Neural progenitor cell (in vitro differentiated cells): Measurements from ENCODE around the gene TBC1D14. TPM values are rescaled to one million over a fixed set of nuclear protein-coding genes. Genes with fewer than 3 reads are reported as not detected.

ENCODE experiments used
- DNase-seq: peaks from one replicate; pipeline ENCODE4 v3.0.0-alpha.2; 2016; ENCODE audit warnings: low spot score
- H2AFZ ChIP-seq: fragments of 200-600 bp; sonication (generic); replicated peaks from 2 replicates; pipeline ENCODE4 v1.6.1; 2016; ENCODE audit warnings: antibody characterized with exemption
- H3F3A ChIP-seq: fragments of 200-600 bp; sonication (generic); 2 replicates; pipeline ENCODE4 v1.6.1; 2016; ENCODE audit warnings: antibody characterized with exemption, low read depth
- H3K27ac ChIP-seq: fragments of 200-600 bp; sonication (generic); 2 replicates; pipeline ENCODE4 v1.5.1; 2016; ENCODE audit warnings: mild to moderate bottlenecking
- H3K27me3 ChIP-seq: fragments of 200-600 bp; sonication (generic); 2 replicates; pipeline ENCODE4 v1.6.1; 2016; ENCODE audit warnings: mild to moderate bottlenecking, moderate library complexity
- H3K36me3 ChIP-seq: fragments of 200-600 bp; sonication (generic); 2 replicates; pipeline ENCODE4 v1.5.1; 2016
- H3K4me1 ChIP-seq: fragments of 200-600 bp; sonication (generic); 2 replicates; pipeline ENCODE4 v1.6.1; 2016; ENCODE audit warnings: mixed run types
- H3K4me2 ChIP-seq: fragments of 200-600 bp; sonication (generic); 2 replicates; pipeline ENCODE4 v1.6.1; 2016
- H3K4me3 ChIP-seq: fragments of 200-600 bp; sonication (generic); 2 replicates; pipeline ENCODE4 v1.5.1; 2016
- H3K79me2 ChIP-seq: fragments of 200-600 bp; sonication (generic); 2 replicates; pipeline ENCODE4 v1.6.1; 2016; ENCODE audit warnings: low read depth
- H3K9ac ChIP-seq: fragments of 200-600 bp; sonication (generic); 2 replicates; pipeline ENCODE4 v1.6.1; 2016
- H3K9me3 ChIP-seq: fragments of 200-600 bp; sonication (generic); 2 replicates; pipeline ENCODE4 v1.5.1; 2016; ENCODE audit warnings: low read depth
- H4K20me1 ChIP-seq: fragments of 200-600 bp; sonication (generic); 2 replicates; pipeline ENCODE4 v1.6.1; 2016; ENCODE audit warnings: low read depth
- H3K27ac Mint-ChIP-seq: 3 replicates; pipeline ENCODE4 v1.8.0; 2021; ENCODE audit warnings: mixed read lengths
- H3K27me3 Mint-ChIP-seq: 2 replicates; pipeline ENCODE4 v1.8.0; 2022; ENCODE audit warnings: low read depth, mild to moderate bottlenecking, inconsistent platforms, moderate library complexity, mixed read lengths; ENCODE audit not compliant: insufficient read depth
- H3K36me3 Mint-ChIP-seq: 3 replicates; pipeline ENCODE4 v1.8.0; 2021; ENCODE audit warnings: mixed read lengths
- H3K4me1 Mint-ChIP-seq: 3 replicates; pipeline ENCODE4 v1.8.0; 2021; ENCODE audit warnings: mixed read lengths
- H3K4me3 Mint-ChIP-seq: 3 replicates; pipeline ENCODE4 v1.8.0; 2021; ENCODE audit warnings: mild to moderate bottlenecking, moderate library complexity, mixed read lengths
- H3K9me3 Mint-ChIP-seq: 3 replicates; pipeline ENCODE4 v1.8.0; 2020; ENCODE audit warnings: mixed read lengths
- CTCF ChIP-seq: fragments of 200-600 bp; sonication (generic); IDR thresholded peaks from 2 replicates; pipeline ENCODE4 v1.5.1; 2017; ENCODE audit warnings: antibody characterized with exemption, mild to moderate bottlenecking
- EZH2 ChIP-seq: fragments of 200-600 bp; sonication (generic); IDR thresholded peaks from 2 replicates; pipeline ENCODE4 v1.6.1; 2017; ENCODE audit warnings: antibody characterized with exemption, mild to moderate bottlenecking, moderate library complexity
- EZH2phosphoT487 ChIP-seq: fragments of 200-600 bp; sonication (generic); IDR thresholded peaks from 2 replicates; pipeline ENCODE4 v1.6.1; 2017; ENCODE audit warnings: antibody characterized with exemption
- total RNA-seq: library from RNA; depleted of rRNA; stranded (reverse); fragments of >200 nt; gene quantifications from 2 replicates; pipeline ENCODE4 v1.2.3, GENCODE V29; 2015; ENCODE audit warnings: low replicate concordance

Gene TBC1D14
- total RNA-seq, 1 donor from 2014 or later = 47.9 TPM

GRCh38 chr4:6923507-6923906 lies 13.9 kb downstream of the TBC1D14 start:
- H3K36me3 ChIP-seq = no peaks in the 10 kb centered on the region

GRCh38 chr4:6924361-6924779 lies 14.7 kb downstream of the TBC1D14 start:
- Histone ChIP-seq H3K9ac (no peak overlapping the region), H3K4me3 (no peak overlapping the region), H3K27me3 (no peaks in the 10 kb centered on the region), H4K20me1 (peaks cover 89% of the 10 kb centered on the region), H3K79me2 (peaks cover 83% of the 10 kb centered on the region), H3K4me2 (no peak overlapping the region), H3K9me3 (no peaks in the 10 kb centered on the region), H3K36me3 (no peaks in the 10 kb centered on the region), H3F3A (peaks cover 9% of the 10 kb centered on the region), H3K27ac (no peak overlapping the region), H2AFZ (no peak overlapping the region), H3K4me1 (peaks cover 22% of the 10 kb centered on the region)
- TF ChIP-seq EZH2 (no peak), CTCF (no peak), EZH2phosphoT487 (no peak)
- no peak for DNase-seq
- Mint-ChIP-seq H3K27me3 (peaks cover 3% of the 10 kb centered on the region), H3K27ac (no peak overlapping the region), H3K36me3 (peaks cover 30% of the 10 kb centered on the region), H3K4me3 (no peak overlapping the region), H3K9me3 (no peaks in the 10 kb centered on the region), H3K4me1 (peaks cover 40% of the 10 kb centered on the region)

More at GRCh38 chr4:6923507-6923906, 13.9 kb downstream of the TBC1D14 start:
- Histone ChIP-seq H4K20me1 (peaks cover 89% of the 10 kb centered on the region), H3K27me3 (no peaks in the 10 kb centered on the region), H3K27ac (no peak overlapping the region), H3K4me1 (peaks cover 17% of the 10 kb centered on the region), H3K9me3 (no peaks in the 10 kb centered on the region), H3F3A (peaks cover 8% of the 10 kb centered on the region), H3K4me3 (no peak overlapping the region), H3K4me2 (no peak overlapping the region), H3K9ac (no peak overlapping the region), H2AFZ (no peak overlapping the region), H3K79me2 (peaks cover 85% of the 10 kb centered on the region)
- peaks cover 35% of the 10 kb centered on the region for H3K4me1 Mint-ChIP-seq
- no peak for DNase-seq
- H3K27me3 Mint-ChIP-seq = peaks cover 2% of the 10 kb centered on the region
- H3K27ac Mint-ChIP-seq = no peak overlapping the region
- TF ChIP-seq EZH2 = no peak
- no peak for TF ChIP-seq CTCF
- TF ChIP-seq EZH2phosphoT487 = no peak
- no peaks in the 10 kb centered on the region for H3K9me3 Mint-ChIP-seq
- H3K36me3 Mint-ChIP-seq = peaks cover 34% of the 10 kb centered on the region
- H3K4me3 Mint-ChIP-seq = no peak overlapping the region

GRCh38 chr4:6925357-6925836 lies 15.8 kb downstream of the TBC1D14 start:
- Histone ChIP-seq H3K4me2 (no peak overlapping the region), H3K27ac (no peak overlapping the region), H3K27me3 (no peaks in the 10 kb centered on the region), H3F3A (peaks cover 13% of the 10 kb centered on the region), H3K9ac (no peak overlapping the region), H3K4me3 (no peak overlapping the region), H3K36me3 (no peaks in the 10 kb centered on the region), H4K20me1 (peaks cover 91% of the 10 kb centered on the region), H3K9me3 (no peaks in the 10 kb centered on the region), H2AFZ (no peak overlapping the region), H3K79me2 (peaks cover 80% of the 10 kb centered on the region), H3K4me1 (peaks cover 26% of the 10 kb centered on the region)
- Mint-ChIP-seq H3K36me3 (peaks cover 30% of the 10 kb centered on the region), H3K4me3 (no peak overlapping the region), H3K27ac (no peak overlapping the region), H3K4me1 (peaks cover 46% of the 10 kb centered on the region), H3K27me3 (peaks cover 4% of the 10 kb centered on the region), H3K9me3 (no peaks in the 10 kb centered on the region)
- no peak for DNase-seq
- TF ChIP-seq EZH2phosphoT487 (no peak), EZH2 (no peak), CTCF (no peak)
